HS-5 (cell line): ENCODE results near the gene NRG3.

Experiments used
- DNase-seq: peaks from one replicate; pipeline ENCODE4 v3.0.0-alpha.2; 2012; ENCODE audit warnings: low read depth

Gene NRG3

DNA sequence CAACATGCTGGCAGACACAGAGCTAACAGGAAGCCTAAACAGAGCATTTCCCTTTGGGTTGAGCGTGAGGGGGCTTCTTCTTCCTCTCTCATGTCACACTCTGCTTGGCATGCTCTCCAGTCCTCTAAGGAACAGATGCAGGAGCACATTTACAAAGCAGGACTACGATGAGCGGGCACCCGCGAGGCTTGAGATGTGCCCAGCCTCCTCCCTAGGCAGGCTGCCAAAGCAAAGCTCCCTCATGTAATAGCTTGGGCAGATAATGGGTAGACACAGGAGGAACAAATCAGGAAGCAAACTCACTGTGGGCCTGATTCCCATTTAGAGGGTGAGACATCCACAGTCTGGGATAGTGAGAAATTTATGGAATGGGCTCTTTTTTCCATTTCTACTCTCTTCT lies 519.1 kb downstream of the NRG3 start:
- DNase-seq, result no peak

DNA sequence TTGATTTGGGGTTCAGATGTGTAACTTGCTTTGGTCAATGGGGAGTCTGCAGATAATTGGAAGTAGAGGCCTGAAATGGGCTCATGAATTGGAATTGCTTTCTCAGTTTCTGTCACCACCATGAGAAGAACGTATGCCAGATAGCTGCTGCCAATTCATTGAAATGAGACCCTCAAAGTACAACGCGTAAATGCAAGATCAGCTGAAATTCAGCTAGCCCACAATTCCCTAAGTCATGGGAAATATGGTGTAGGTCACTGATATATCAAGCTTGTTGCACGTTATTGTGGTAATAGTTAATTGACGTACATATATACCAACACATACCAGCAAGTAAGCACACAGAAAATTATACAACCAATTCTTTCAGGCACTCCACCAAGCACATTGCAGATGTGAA lies 520.0 kb downstream of the NRG3 start:
- no peak for DNase-seq

DNA sequence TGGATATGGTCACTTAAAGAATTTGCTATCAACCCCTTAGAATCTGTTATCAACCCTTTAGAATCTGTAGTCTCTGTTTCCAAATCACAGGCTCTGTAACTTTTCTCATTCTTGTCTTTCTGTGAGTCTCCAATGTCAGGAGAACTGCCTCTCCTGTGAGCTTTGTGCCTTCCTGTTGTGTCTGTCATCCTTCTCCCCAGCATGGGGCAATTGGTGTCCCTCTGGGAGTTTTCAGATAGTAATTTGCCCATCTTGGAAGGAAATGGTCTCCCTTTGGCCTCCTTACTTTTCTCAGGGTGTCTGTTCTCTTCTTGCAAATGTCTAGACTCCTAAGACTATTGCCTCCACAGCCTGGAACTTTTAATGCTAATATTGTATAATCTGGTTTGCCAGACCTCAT lies 521.9 kb downstream of the NRG3 start:
- DNase-seq, result no peak

DNA sequence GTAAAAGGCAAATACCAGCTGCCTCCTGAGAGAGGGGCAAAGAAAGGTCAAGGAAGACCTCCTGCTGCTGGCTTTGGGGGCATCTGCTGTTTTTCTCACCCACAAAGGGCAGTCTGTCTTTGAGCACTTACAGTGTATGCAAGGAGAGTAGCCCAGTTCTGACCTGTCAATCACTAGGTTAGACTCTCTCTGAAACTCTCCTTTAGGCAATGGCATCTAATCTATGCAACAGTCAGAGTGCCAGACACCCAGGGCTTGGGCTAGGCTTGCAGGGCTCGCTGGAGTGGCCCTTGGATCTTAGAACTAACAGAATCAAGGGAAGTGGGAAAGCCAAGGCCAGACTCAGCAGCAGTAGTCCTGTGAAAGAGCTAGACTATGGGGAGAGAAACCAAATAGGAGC lies 522.9 kb downstream of the NRG3 start:
- no peak for DNase-seq

DNA sequence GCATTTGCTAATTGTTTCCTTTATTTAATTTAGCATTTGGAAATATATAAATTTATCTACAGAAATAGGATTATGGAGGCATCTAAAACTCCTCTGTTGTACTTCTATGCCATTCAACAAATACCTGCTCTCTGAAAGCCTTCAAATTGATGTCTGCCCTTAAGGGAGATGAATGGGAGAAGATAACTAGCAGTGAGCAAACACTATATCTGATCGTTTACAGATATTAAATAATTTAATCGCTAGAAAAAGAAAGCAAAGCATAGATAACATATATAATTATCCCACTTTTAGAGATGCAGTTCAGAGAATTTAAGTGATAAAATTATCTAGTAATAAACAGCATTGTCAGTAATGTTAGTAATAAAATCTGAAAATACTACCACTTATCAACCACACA lies 524.9 kb downstream of the NRG3 start:
- no peak for DNase-seq

DNA sequence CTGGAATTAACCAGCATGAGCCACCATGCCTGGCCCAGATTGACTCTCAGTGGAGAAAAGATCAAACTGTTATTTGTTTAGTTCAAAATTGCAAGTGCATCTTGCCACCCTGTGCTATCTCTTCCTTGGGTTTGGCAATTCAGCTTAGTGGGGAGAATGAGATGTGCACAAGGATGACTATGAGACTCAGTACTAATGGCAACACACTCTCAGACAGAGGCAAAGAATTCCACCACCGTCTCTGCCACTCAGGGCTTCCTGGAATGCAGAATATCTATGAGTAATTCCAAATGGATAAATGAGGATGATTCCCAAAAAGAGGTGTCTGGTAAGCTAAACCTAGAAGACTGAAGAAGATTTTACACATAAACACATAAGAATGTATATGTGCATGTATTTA lies 525.8 kb downstream of the NRG3 start:
- DNase-seq, result no peak

DNA sequence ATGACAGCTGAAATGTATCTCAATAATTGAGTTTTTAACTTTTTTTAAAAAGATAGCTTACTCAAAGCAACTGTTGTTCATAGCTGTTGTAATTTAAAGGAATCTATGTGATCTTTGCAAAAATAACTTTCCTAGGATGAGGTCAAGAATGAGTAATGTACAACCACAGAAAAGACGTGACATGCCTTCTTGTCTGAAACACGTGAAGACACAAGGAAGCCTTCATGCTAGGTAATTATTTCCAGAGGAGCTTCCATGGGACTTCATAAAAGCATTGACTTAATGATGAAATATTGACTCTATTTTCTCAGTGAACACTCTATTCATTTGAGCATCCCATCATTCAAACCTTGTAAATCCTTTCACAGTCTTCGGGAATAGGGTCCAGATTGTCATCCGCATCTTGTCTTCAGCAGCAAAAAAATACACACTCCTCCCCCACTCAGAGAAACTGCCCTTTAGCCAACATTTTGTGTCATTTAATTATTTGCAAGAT lies 528.0 kb downstream of the NRG3 start:
- no peak for DNase-seq

DNA sequence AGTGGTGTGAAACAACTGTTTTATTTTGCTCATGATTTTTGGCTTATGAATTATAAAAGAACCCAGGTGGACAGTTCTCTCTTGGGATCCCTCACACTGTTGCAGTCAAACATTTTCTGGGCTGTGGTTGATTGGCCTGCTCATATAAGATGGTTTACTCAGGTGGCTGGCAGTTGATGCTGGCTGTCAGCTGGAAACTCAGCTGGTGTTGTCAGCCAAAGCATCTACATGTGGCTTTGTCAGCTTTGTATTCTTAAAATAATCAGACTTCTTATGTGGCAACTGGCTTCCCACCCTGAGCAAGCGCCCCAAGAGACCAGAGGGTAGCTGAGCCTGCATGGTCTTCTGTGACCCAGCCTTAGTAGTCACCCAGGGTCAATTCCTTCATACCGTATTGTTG lies 534.7 kb downstream of the NRG3 start:
- DNase-seq, result no peak

DNA sequence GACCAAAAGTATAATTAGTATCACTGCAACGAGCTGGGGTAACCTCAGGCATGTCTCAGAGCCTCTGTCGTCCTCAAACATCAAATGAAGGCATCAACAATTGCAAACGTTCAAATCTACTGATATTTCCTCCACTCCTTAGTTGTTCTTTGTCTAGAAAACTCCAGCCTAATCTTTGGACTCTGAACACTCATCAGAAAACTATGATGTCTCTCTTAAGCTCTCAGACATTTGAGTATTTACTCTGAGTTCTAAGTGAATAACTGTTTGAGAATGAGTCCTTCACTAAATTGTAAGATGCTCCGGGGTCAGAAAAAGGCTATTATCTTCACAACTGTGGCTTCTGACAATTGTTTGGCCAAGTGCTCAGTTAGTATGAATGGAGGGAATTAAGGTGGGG lies 536.4 kb downstream of the NRG3 start:
- DNase-seq, result no peak

DNA sequence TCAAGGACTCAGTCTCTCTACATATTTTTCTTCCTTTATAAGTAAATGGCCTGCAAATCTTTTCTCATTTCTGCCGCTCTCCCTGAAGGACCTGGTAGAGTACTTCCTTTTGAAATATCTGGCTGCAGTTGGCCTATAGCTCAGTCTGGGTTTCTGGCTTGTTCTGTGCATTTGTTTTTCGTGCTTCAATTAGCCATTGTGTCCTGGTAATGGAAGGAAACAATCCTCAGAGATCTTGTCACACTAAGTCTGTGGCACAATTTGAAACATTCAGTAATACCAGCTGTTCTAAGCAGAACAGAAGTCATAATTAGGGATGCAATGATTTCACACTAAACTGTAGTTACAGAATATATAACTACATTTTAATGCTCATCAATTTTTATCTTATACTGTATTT lies 545.0 kb downstream of the NRG3 start:
- DNase-seq, result no peak

DNA sequence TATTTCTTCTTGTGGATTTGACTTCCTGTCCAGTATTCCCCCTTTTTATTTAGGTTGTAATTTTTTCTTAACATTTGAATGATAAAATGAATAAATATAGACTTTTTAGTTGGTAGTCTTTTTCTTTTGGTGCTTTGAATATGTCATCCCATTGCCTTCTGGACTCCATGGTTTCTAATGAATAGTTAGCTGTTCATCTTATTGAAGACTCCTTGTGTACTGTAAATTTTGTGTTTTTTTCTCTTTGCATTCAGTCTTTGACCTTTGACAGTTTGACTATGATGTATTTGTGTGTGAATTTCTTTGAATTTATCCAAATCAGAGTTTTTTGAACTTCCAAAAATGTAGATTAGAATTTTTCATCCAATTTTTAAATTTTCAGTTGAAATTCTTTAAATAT lies 554.3 kb downstream of the NRG3 start:
- DNase-seq, result no peak

DNA sequence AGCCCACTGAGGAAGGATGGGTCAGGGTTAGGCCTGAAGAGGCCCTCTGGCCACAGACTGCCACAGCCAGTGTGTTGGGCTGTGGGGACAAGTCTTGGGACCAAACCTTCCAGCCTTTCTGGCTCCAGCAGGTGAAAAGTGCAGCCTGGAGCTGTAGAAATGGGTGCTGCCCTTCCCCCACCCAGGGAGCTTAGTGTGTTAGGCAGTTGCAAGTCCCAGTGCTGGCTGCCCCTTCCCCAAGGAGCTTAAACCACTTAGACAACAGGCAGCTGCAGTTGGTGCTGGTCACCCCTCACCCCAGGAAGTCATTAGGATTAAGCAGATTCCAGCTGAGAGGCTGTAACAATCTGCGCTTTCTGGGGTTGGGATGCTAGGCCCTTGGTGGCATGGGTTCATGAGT lies 563.3 kb downstream of the NRG3 start:
- no peak for DNase-seq

DNA sequence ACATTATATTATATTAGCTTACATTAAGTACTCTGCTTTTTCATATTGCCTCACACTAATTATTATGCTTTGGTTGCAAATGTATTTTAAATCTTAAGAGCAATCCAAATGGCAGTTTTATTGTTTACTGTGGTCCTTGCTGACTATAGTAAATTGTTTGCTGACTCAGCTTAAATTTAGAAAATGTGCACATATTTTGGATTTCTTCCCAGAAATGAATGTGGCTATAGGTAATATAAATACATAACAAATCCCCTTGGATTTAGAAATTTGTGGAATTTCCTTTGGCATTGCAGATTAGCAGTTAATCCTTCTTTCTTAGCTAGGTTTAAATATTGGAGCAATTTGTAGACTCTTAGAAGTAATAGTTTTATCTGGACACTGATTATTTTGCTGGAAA lies 565.8 kb downstream of the NRG3 start:
- DNase-seq, result no peak

DNA sequence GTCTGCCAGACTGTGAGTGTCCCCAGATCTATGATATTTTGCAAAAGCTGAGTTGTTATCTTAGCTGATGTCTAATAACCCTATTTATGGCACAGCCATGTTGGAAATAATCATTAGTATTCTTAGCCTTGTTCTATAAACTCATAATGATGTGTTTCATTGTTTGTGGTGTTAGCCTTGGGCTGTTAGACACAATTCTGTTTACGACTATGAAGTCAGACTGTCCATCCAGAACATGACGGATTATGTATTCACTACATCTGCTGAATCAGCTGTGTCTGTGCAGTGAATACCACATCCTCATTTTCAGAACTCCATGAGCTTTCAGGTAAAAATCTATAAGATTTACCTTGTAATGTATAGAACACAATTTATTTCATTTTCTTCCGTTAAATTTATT lies 577.1 kb downstream of the NRG3 start:
- no peak for DNase-seq

DNA sequence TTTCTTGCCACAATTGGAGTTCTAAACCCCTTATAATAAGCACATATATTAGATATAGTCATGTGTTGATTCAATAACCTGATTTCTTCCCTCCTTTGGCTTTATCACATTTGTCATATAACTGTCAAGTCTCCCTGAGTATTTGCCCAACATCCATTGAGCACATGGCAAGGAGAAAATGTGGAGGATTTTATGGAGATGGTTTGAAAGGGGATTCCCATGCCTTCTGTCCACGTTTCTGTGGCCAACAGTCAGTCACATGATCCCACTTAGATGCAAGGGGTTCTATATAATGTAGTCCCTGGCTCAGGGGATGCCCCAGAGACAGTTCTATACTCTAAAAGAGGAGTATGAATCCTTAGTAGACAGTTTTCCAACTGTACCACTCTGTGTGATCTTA lies 577.7 kb downstream of the NRG3 start:
- no peak for DNase-seq

DNA sequence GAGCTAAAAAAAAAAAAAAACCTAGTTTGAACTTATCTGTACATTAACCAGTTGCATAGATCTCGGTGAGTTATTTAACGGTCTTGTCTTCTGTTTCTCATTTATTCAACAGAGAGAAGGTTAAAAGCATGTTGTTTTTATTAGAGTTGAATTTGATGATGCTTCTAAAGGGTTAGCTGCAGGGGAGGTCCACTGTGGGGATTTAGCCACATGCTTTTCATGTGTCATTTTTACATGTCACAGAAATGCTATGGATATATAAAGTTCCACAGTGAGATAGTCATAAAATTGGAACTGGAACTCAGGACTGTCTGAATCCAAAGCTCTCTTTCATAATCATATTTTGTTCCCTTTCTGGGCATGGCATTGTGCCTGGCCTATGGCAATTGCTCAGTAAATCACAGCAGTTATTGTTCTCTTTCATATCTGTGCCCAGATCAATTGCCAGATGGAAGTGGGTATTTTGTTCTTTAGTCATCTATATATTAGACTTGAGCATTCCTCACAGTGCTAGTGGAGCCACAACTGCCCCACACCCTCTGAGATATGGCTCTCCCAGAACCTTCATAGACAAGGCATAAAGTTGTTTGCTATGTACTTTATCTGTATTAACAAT lies 578.8 kb downstream of the NRG3 start:
- no peak for DNase-seq

DNA sequence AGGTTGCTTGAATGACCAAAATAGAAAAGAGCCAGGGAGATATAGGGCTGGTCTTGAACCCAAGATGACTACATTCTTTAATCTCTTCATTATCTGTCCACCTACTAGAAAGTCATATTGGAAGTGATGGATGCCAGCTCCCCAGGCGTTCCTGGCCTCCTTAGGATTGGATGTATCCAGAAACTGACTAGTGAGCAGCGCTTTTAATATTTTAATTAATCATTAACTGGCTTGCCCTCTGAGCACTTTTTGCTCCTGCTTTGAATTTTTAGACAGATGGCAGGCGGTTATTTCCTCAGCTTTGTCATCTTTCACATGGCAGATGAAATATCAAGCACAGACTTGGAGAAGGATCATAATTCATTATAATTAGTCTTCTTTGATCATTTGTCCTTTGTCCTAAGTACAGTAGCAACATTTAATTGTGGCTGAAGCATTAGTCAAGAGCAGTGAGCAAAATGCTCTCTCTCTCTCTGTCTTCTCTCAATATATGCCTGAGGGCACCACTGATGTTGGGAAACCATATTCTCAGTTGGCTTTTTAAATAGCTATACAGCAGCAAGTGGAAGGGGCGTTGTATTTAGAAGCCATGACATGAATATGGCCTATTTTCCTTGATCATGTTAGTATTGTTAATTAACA lies 588.0 kb downstream of the NRG3 start:
- DNase-seq, result no peak

DNA sequence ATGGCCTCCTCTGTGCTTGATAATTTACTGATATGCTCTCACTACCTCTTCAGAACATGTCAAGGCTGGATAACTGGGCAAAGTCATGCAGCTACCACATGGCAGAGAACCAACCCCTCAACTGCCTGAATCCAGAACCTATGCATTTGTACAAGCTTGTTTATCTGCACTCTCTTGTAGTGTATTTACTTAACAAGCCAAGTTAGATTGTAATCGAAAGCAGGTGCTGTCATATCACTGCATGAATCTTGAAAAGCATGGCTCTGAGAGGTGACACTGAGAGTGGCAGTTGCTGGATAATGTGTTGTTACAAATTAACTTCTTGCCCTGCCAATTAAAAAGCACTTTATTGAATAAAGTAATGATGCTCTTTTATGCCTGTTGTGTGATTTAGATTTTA lies 588.6 kb downstream of the NRG3 start:
- no peak for DNase-seq

DNA sequence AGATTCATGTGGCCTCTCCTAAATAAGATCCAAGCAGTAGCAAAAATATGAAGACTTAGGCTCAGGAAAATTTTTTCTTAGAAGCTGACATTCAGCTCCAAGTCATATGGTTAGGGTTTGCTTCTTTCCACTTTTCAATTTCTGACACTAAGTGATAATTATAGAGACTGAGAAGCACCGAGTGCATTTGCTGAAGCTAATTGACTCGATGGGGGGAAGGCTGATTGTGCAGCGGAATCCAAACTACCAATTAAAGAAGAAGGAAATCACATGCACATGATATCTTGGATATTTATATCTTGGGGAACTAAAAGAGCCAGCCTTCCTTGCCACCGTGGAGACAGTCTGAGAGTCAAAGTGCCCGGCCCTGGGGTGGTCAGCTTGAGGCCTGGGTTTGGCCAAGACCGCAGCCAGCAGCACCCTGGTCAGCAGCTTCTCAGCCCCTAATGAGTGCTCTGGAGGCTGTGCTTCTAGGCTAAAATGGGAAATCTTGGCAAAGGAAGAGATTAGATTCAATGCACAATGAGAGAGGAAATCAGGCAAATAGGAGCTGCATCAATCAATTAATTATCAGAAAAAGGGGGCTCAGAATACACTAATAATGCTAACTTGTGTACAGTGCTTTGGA lies 589.3 kb downstream of the NRG3 start:
- DNase-seq, result no peak

DNA sequence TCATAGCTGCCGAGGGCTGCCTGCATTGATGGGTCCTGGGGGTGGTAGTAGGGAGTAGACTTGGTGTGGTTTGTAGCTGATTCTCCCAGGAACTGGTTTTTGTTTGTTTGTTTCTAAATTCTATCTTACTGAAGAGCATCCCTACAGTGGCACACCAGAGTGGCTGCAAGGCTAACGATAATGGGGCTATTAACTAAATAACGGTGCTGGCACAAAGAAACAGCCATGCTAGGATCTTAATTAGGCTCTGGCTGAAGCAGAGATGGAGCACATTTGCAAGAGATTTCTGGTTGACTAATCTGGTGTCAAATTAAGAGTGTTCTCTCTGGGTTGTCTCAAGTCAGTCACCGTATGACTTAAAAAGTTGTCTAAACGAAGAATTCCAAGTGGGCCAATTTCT lies 590.0 kb downstream of the NRG3 start:
- DNase-seq, result no peak

DNA sequence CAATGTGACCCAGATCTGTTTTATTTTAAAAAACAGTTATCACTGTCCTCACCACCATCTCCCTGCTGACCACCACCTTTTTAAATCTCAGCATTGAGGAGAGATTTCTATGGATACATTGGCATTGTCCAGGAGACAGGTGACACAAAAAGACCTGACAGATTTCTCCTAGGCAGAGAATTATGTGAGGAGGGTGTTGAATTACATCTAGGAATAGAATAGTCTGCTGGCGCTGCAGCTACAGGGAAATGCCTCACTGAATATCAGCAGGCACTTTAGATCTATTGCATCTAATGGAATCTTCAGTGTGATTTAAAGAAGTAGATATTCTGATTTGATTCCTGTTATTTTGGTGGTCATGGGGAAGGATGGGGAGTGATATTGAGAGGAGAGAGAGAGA lies 593.5 kb downstream of the NRG3 start:
- no peak for DNase-seq

DNA sequence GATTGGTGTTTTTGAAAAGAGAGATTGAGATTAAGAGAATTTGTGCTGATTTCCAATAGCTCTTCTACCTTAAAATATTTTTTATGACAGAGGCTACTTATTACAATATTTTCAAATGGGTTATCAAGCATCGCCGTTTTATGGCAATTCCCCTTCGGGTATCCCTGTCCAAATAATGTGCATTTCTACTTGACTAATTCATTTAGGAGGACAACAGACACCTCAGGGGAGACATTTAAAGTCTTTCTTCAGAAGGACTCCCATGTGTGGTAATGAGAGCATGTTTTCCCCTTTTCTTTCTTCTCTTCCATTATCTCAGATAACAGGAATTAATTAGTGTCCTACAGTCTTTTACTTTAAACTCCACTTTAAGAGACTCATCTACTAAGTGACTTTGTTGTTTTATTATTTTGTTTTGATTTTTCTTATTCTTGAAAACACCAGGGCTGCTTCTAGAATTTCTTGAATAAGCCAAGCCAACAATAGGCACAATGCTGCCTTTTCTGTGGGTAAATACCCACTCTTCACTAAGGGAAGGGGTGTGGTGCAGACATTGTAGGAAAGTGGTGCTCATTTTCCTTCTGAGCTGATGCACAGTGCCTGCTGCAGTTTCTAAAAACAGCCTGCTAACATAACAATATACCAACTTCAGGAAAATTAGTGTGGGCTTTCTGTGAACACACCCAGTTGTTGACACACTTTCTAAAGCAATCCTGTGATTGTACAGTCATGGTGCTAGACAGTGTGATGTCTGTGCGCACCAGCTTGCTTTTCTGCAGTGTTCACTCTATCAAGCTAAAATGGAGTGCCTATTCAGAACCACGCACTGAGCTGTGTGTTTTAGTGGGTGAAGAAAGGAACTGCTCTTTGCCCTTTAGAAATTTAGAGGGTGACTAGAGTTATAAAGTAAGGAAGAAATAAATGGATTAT lies 597.7 kb downstream of the NRG3 start:
- no peak for DNase-seq

DNA sequence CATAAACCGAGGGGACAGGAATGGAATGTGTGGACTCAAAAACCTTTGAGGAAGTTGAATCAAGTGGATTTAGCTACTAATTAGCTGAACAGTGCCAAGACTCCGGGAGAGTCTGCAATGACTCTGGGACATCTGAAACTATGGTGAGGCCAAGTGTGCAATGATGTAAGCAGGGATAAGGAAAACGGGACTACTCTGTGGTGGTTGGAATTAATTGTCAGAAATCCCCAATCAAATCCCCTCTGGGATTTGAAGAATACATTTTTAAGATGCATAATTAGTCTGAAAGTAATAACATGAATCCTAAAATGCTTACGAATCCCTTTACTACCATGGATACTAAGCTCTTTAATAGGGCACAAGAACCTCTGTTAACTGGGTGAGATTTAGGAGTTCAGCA lies 602.8 kb downstream of the NRG3 start:
- no peak for DNase-seq
